Stomach (tissue), 9 donors: ENCODE measurements around the gene TIMM17B. TPM values are rescaled to one million over a fixed set of nuclear protein-coding genes. Genes with fewer than 3 reads are reported as not detected.
A peak's percentile ranks its signal among the peaks of the same experiment; 100 is the strongest.

Source experiments
- DNase-seq, 2 donors: peaks; one replicate each; pipeline versions ENCODE4 v3.0.0 to v3.0.0-alpha.2; 2013 to 2019
- H3K27ac ChIP-seq, 5 donors: fragments of 200-600 bp in 4 of 5; sonication (generic) in 4 of 5; one replicate each; pipeline ENCODE4 v1.5.1; 2013 to 2019; ENCODE audit warnings: mild to moderate bottlenecking in 1 of 5, moderate library complexity in 1 of 5
- H3K27me3 ChIP-seq, 3 donors: fragments of 200-600 bp; sonication (generic); one replicate each; pipeline ENCODE4 v1.5.1; 2017 to 2019; ENCODE audit warnings: mixed run types in 1 of 3
- H3K36me3 ChIP-seq, 4 donors: fragments of 200-600 bp; sonication (generic); 1 replicate in 3 of 4; 2 replicates in 1 of 4; pipeline ENCODE4 v1.5.1; 2016 to 2019
- H3K4me1 ChIP-seq, 4 donors: fragments of 200-600 bp; sonication (generic); one replicate each; pipeline ENCODE4 v1.5.1; 2016 to 2019
- H3K4me3 ChIP-seq, 4 donors: fragments of 200-600 bp; sonication (generic) in 3 of 4; one replicate each; pipeline ENCODE4 v1.5.1; 2016 to 2019; ENCODE audit warnings: mild to moderate bottlenecking in 1 of 4
- H3K9me3 ChIP-seq, 4 donors: fragments of 200-600 bp; sonication (generic); one replicate each; pipeline ENCODE4 v1.5.1; 2016 to 2019
- EP300 ChIP-seq: sonication (generic); formaldehyde crosslinking; IDR thresholded peaks from one replicate; pipeline ENCODE4 v1.6.1; 2017; ENCODE audit warnings: antibody characterized with exemption
- POLR2A ChIP-seq, 4 donors: fragments of 450-650 bp; IDR thresholded peaks; one replicate each; pipeline ENCODE4 v1.6.1; 2016; ENCODE audit warnings: antibody characterized with exemption in 4 of 4, control low read depth in 2 of 4, mild to moderate bottlenecking in 1 of 4, moderate library complexity in 1 of 4
- POLR2AphosphoS5 ChIP-seq, 3 donors: sonication (generic); formaldehyde crosslinking; IDR thresholded peaks; one replicate each; pipeline ENCODE4 v1.6.1; 2016; ENCODE audit warnings: antibody characterized with exemption in 3 of 3
- WGBS, 5 donors: extraction: QIAGEN DNeasy Blood & Tissue Kit in 3 of 5; methylation state at CpG; one replicate each; pipeline versions ENCODE4 v1.1.5 to v1.1.7; 2013 to 2018; 5-methylcytosine and 5-hydroxymethylcytosine counted together
- intact Hi-C: fragments of 100-400 bp; cut with DNase I; formaldehyde crosslinking; loops from one replicate; pipeline ENCODE4 v1.15.1; 2023; ENCODE audit warnings: low total_unique reads
- polyA plus RNA-seq, 3 donors: library from polyadenylated mRNA; stranded (reverse); fragments of 200-250 nt; gene quantifications; one replicate each; pipeline ENCODE4 v1.2.3, GENCODE V29; 2013
- total RNA-seq, 5 donors: library from RNA; depleted of rRNA; stranded (reverse); fragments of >200 nt; gene quantifications; one replicate each; pipeline versions ENCODE4 v1.1.0 to v1.2.3, GENCODE V29; 2014 to 2016
- TF ChIP-seq, protein P1 (sequence below), 7 experiments: fragments of 450-650 bp in 4 of 7; fragments of 200-600 bp in 3 of 7; sonication (generic) in 3 of 7; IDR thresholded peaks; one replicate each; pipeline ENCODE4 v1.5.1; 2016 to 2019; ENCODE audit warnings: antibody characterized with exemption in 7 of 7, control low read depth in 2 of 7, mild to moderate bottlenecking in 1 of 7
- donor health status: healthy with polysubstance abuse.
- donor health status: Bipolar disorder and iron deficiency.
- donor health status: healthy.

The TIMM17B gene
- total and polyA plus RNA-seq, 8 donors = 2.9 to 77.2 (median 23.3) TPM

- H3K27me3 ChIP-seq = no peaks in the 10 kb centered on the region
- DNase-seq = no peak
- no peak overlapping the region for H3K27ac ChIP-seq
- intact Hi-C loops = no loop called here
- peaks cover 5 to 91% (median 69%) of the 10 kb centered on the region in 4 donors for H3K36me3 ChIP-seq
- no peaks in the 10 kb centered on the region for H3K9me3 ChIP-seq
- TF ChIP-seq, protein P1, sequence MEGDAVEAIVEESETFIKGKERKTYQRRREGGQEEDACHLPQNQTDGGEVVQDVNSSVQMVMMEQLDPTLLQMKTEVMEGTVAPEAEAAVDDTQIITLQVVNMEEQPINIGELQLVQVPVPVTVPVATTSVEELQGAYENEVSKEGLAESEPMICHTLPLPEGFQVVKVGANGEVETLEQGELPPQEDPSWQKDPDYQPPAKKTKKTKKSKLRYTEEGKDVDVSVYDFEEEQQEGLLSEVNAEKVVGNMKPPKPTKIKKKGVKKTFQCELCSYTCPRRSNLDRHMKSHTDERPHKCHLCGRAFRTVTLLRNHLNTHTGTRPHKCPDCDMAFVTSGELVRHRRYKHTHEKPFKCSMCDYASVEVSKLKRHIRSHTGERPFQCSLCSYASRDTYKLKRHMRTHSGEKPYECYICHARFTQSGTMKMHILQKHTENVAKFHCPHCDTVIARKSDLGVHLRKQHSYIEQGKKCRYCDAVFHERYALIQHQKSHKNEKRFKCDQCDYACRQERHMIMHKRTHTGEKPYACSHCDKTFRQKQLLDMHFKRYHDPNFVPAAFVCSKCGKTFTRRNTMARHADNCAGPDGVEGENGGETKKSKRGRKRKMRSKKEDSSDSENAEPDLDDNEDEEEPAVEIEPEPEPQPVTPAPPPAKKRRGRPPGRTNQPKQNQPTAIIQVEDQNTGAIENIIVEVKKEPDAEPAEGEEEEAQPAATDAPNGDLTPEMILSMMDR (IDR thresholded peaks at IDR 0.05) = no peak
- TF ChIP-seq POLR2A (IDR thresholded peaks at IDR 0.05) (no peak), POLR2AphosphoS5 (IDR thresholded peaks at IDR 0.05) (no peak), EP300 (no peak)
- 64 to 91% (median 77%) methylated on average over 4 to 5 of the region's 5 CpGs for whole genome bisulfite sequencing, 5 donors
- H3K4me3 ChIP-seq = no peak overlapping the region
- H3K4me1 ChIP-seq = no peaks in the 10 kb centered on the region
Observed at GRCh38 chrX:48927123-48927522, 29.6 kb upstream of the TIMM17B start.

DNA sequence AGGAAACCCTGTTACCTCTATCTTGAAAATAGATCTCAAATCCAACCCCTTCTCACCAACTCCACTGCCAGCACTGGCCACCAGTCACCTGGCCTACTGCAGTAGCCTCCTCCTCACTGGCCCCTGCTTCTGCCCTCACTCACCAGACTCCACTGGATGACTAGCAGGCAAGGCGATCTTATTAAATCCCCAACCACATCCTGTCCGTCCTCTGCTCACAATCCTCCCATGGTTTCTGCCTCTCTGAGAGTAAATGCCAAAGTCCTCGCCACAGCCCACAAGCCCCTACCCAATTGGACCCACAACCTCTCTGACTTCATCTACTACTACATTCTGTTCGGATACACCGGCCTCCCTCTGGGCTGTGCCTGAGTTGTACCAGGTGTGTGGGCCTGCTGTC lies 26.7 kb upstream of the TIMM17B start:
- intact Hi-C loops = no loop called here
- Histone ChIP-seq H3K27me3 (no peaks in the 10 kb centered on the region), H3K4me3 (no peak overlapping the region), H3K4me1 (peaks cover 0 to 9% (median 7%) of the 10 kb centered on the region in 4 donors), H3K27ac (no peak overlapping the region), H3K36me3 (peaks cover 5 to 71% (median 50%) of the 10 kb centered on the region in 4 donors), H3K9me3 (no peaks in the 10 kb centered on the region)
- no peak for DNase-seq
- WGBS, 5 donors = 83 to 98% (median 92%) methylated on average over 4 to 5 of the region's 5 CpGs
- TF ChIP-seq EP300 = no peak
- no peak for TF ChIP-seq POLR2A (IDR thresholded peaks at IDR 0.05)
- TF ChIP-seq, protein P1 (IDR thresholded peaks at IDR 0.05) = no peak

- H3K36me3 ChIP-seq = peaks cover 5 to 68% (median 50%) of the 10 kb centered on the region in 4 donors
- WGBS, 5 donors = 87 to 96% (median 94%) methylated on average over 5 to 13 of the region's 13 CpGs
- TF ChIP-seq EP300 = no peak
- TF ChIP-seq POLR2A (IDR thresholded peaks at IDR 0.05) = no peak
- TF ChIP-seq, protein P1 (IDR thresholded peaks at IDR 0.05) = no peak
- no peak for TF ChIP-seq POLR2AphosphoS5 (IDR thresholded peaks at IDR 0.05)
Observed at GRCh38 chrX:48923771-48924170, 26.2 kb upstream of the TIMM17B start.

DNA sequence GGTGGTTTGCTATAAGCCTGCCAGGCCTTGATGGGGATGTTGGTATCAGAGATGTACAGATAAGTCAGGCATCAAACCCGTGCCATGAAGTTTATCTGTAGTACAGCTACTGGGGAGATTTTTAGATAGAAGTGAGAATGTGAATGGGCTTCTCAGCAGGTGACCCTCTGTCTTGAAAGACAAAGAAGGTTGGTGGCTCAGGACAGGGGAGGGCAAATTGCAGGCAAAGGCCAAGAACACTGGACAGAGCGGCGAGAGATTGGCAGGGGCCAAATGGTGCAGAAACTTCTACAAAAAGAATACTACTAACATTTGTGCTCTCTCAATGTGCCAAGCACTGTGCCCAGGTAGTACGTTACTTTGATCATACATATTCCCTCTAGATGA lies 23.1 kb upstream of the TIMM17B start:
- peak overlapping the region in 2 of 5 donors; percentile 8 to 88 for H3K27ac ChIP-seq

More at GRCh38 chrX:48923771-48924170, 26.2 kb upstream of the TIMM17B start:
- H3K9me3 ChIP-seq = no peaks in the 10 kb centered on the region
- DNase-seq = no peak
- intact Hi-C loops = no loop called here
- peaks cover 0 to 9% (median 7%) of the 10 kb centered on the region in 4 donors for H3K4me1 ChIP-seq
- no peak overlapping the region for H3K27ac ChIP-seq
- H3K27me3 ChIP-seq = no peaks in the 10 kb centered on the region
- H3K4me3 ChIP-seq = no peak overlapping the region

More for the DNA sequence above, 23.1 kb upstream of the TIMM17B start:
- WGBS, 5 donors = 60 to 84% (median 71%) methylated on average over 4 of the region's 4 CpGs
- Histone ChIP-seq H3K4me3 (no peak overlapping the region), H3K36me3 (peaks cover 5 to 47% (median 43%) of the 10 kb centered on the region in 4 donors), H3K27me3 (no peaks in the 10 kb centered on the region), H3K9me3 (no peaks in the 10 kb centered on the region), H3K4me1 (peaks cover 0 to 28% (median 15%) of the 10 kb centered on the region in 4 donors)
- intact Hi-C loops = no loop called here
- TF ChIP-seq EP300 (no peak), POLR2AphosphoS5 (IDR thresholded peaks at IDR 0.05) (no peak), POLR2A (IDR thresholded peaks at IDR 0.05) (no peak)
- TF ChIP-seq, protein P1 (IDR thresholded peaks at IDR 0.05) = no peak
- no peak for DNase-seq
